Activated CD8-positive, alpha-beta memory T cell treated with anti-CD3 and anti-CD28 coated beads for 36 hours (primary cell): ENCODE results near the gene CXCL16. TPM values are rescaled to one million over a fixed set of nuclear protein-coding genes. Genes with fewer than 3 reads are reported as not detected.
"Not testable (repeated sequence)": the region's sequence is repeated elsewhere in the genome, so short reads cannot be mapped to it uniquely, and the experiment has no call there.

ENCODE experiments used
- CTCF ChIA-PET: fragments of 350-600 bp; sonication (Branson Sonifier 250); formaldehyde crosslinking; loops from one replicate; lab custom pipeline; 2021; ENCODE audit warnings: antibody characterized with exemption; lab: Charles Lee
- POLR2A ChIA-PET: fragments of 350-600 bp; sonication (Branson Sonifier 250); formaldehyde crosslinking; loops from one replicate; lab custom pipeline; 2021; ENCODE audit warnings: antibody characterized with exemption; lab: Charles Lee
- total RNA-seq, 2 experiments: library from RNA; stranded (reverse); gene quantifications; one replicate each; pipeline ENCODE4 v1.2.3, GENCODE V29; 2021

The CXCL16 gene
- total RNA-seq, 2 experiments from 2014 or later, result 1.6 to 1.7 TPM

GRCh38 chr17:4711661-4712181, 28.0 kb downstream of the CXCL16 start:
- CTCF ChIA-PET, result interaction anchor here (1.0 to 1.5 kb wide), 3 partner anchors 9 to 78 kb away, joined by 4 to 5 read pairs (median 5); no protein-coding TSS in a partner anchor

GRCh38 chr17:4710693-4711634, 28.8 kb downstream of the CXCL16 start:
- ChIA-PET POLR2A (interaction anchor here (0.5 to 1.2 kb wide), 8 partner anchors 10 to 687 kb away, joined by 3 to 13 read pairs (median 4); partner anchors contain the start of genes C17orf107 and SPAG7), CTCF (interaction anchor here (0.8 to 1.5 kb wide), 6 partner anchors 8 to 79 kb away, joined by 3 to 8 read pairs (median 4); no protein-coding TSS in a partner anchor)

More at GRCh38 chr17:4711661-4712181, 28.0 kb downstream of the CXCL16 start:
- POLR2A ChIA-PET, result interaction anchor here (0.5 to 0.9 kb wide), 3 partner anchors 9 to 687 kb away, joined by 3 to 13 read pairs (median 4); no protein-coding TSS in a partner anchor

GRCh38 chr17:4709794-4710692, 29.7 kb downstream of the CXCL16 start, which contains the start of gene ARRB2:
ARRB2 (plus strand) TSS chr17:4710632; CDS start chr17:4710722, 90 bp downstream.
- ChIA-PET CTCF (interaction anchor here (0.8 to 1.1 kb wide), 6 partner anchors 16 to 142 kb away, joined by 3 to 8 read pairs (median 3); partner anchors contain the start of gene PSMB6), POLR2A (interaction anchor here (0.6 to 1.2 kb wide), 5 partner anchors 9 to 258 kb away, joined by 3 to 8 read pairs (median 3); partner anchors contain the start of genes C17orf107 and SPAG7)

GRCh38 chr17:4708436-4708835, 31.3 kb downstream of the CXCL16 start:
- ChIA-PET CTCF (interaction anchor here (1.2 kb wide), 1 partner anchor 27 kb away, joined by 3 read pairs; no protein-coding TSS in a partner anchor), POLR2A (no interaction called here)

GRCh38 chr17:4706121-4706520, 33.6 kb downstream of the CXCL16 start:
- POLR2A ChIA-PET, result interaction anchor here (0.7 kb wide), 1 partner anchor 36 kb away, joined by 4 read pairs; no protein-coding TSS in a partner anchor
- CTCF ChIA-PET, result no interaction called here

GRCh38 chr17:4704991-4705390, 34.7 kb downstream of the CXCL16 start:
- CTCF ChIA-PET, result interaction anchor here (0.5 kb wide), 1 partner anchor 282 kb away, joined by 4 read pairs; no protein-coding TSS in a partner anchor
- POLR2A ChIA-PET, result interaction anchor here (0.8 kb wide), 1 partner anchor 9 kb away, joined by 4 read pairs; no protein-coding TSS in a partner anchor

- CTCF ChIA-PET, result not testable (repeated sequence)
- POLR2A ChIA-PET, result interaction anchor here (0.5 to 0.7 kb wide), 3 partner anchors 9 to 196 kb away, joined by 3 read pairs; no protein-coding TSS in a partner anchor
Observed at GRCh38 chr17:4704574-4704907, 35.2 kb downstream of the CXCL16 start.

- CTCF ChIA-PET, result interaction anchor here (0.8 to 1.3 kb wide), 4 partner anchors 8 to 87 kb away, joined by 3 to 5 read pairs (median 3); partner anchors contain the start of genes CXCL16 and ZMYND15
- POLR2A ChIA-PET, result interaction anchor here (1.0 to 1.4 kb wide), 2 partner anchors 87 to 140 kb away, joined by 3 read pairs; no protein-coding TSS in a partner anchor
Observed at GRCh38 chr17:4703330-4703691, 36.4 kb downstream of the CXCL16 start.

GRCh38 chr17:4701116-4701515, 38.6 kb downstream of the CXCL16 start:
- POLR2A ChIA-PET, result interaction anchor here (1.0 kb wide), 1 partner anchor 9 kb away, joined by 3 read pairs; the partner anchor contains the start of gene ARRB2
- CTCF ChIA-PET, result interaction anchor here (1.6 to 1.7 kb wide), 2 partner anchors 10 to 89 kb away, joined by 4 read pairs; no protein-coding TSS in a partner anchor

- POLR2A ChIA-PET, result not testable (repeated sequence)
- CTCF ChIA-PET, result interaction anchor here (0.6 kb wide), 1 partner anchor 94 kb away, joined by 3 read pairs; no protein-coding TSS in a partner anchor
Observed at GRCh38 chr17:4699401-4700056, 40.2 kb downstream of the CXCL16 start.

GRCh38 chr17:4696437-4696805, 43.3 kb downstream of the CXCL16 start:
- POLR2A ChIA-PET, result no interaction called here
- CTCF ChIA-PET, result interaction anchor here (1.1 to 1.7 kb wide), 3 partner anchors 94 to 203 kb away, joined by 3 to 5 read pairs (median 5); partner anchors contain the start of gene C17orf107

- CTCF ChIA-PET, result no interaction called here
- POLR2A ChIA-PET, result no interaction called here
Observed at GRCh38 chr17:4693416-4693815, 46.3 kb downstream of the CXCL16 start.

- POLR2A ChIA-PET, result no interaction called here
- CTCF ChIA-PET, result interaction anchor here (0.8 kb wide), 1 partner anchor 27 kb away, joined by 3 read pairs; no protein-coding TSS in a partner anchor
Observed at GRCh38 chr17:4691686-4692085, 48.0 kb downstream of the CXCL16 start.

GRCh38 chr17:4690745-4691144, 49.0 kb downstream of the CXCL16 start:
- POLR2A ChIA-PET, result no interaction called here
- CTCF ChIA-PET, result no interaction called here

GRCh38 chr17:4689872-4690271, 49.9 kb downstream of the CXCL16 start:
- CTCF ChIA-PET, result not testable (repeated sequence)

GRCh38 chr17:4683739-4684138, 56.0 kb downstream of the CXCL16 start:
- CTCF ChIA-PET, POLR2A ChIA-PET: not testable (repeated sequence)

More at GRCh38 chr17:4689872-4690271, 49.9 kb downstream of the CXCL16 start:
- POLR2A ChIA-PET, result not testable (repeated sequence)
